Muscle layer of colon (tissue), 2 donors: ENCODE results near the gene TIE1.

Experiments
- H3K27ac ChIP-seq: one replicate; pipeline ENCODE4 v1.7.0; 2013; ENCODE audit warnings: low read depth, mild to moderate bottlenecking, low read length, moderate library complexity
- H3K27me3 ChIP-seq, 2 donors: one replicate each; pipeline ENCODE4 v1.7.0; 2013; ENCODE audit warnings: low read length in 2 of 2, mild to moderate bottlenecking in 2 of 2; ENCODE audit not compliant: insufficient read depth in 2 of 2, control insufficient read depth in 1 of 2
- H3K36me3 ChIP-seq: one replicate; pipeline ENCODE4 v1.7.0; 2013; ENCODE audit warnings: mild to moderate bottlenecking, low read length; ENCODE audit not compliant: insufficient read depth
- H3K4me1 ChIP-seq: one replicate; pipeline ENCODE4 v1.7.0; 2013; ENCODE audit warnings: mild to moderate bottlenecking, low read length; ENCODE audit not compliant: insufficient read depth
- H3K4me3 ChIP-seq, 2 donors: one replicate each; pipeline ENCODE4 v1.7.0; 2013; ENCODE audit warnings: low read length in 2 of 2, low read depth in 1 of 2, mild to moderate bottlenecking in 1 of 2, moderate library complexity in 1 of 2
- H3K9ac ChIP-seq: one replicate; pipeline ENCODE4 v1.7.0; 2013; ENCODE audit warnings: low read length
- H3K9me3 ChIP-seq: one replicate; pipeline ENCODE4 v1.7.0; 2013; ENCODE audit warnings: mild to moderate bottlenecking, low read length
- donor health status: abdominal sarcoma.
- donor health status: Adenocarcinoma of cecum.

TIE1 gene

DNA sequence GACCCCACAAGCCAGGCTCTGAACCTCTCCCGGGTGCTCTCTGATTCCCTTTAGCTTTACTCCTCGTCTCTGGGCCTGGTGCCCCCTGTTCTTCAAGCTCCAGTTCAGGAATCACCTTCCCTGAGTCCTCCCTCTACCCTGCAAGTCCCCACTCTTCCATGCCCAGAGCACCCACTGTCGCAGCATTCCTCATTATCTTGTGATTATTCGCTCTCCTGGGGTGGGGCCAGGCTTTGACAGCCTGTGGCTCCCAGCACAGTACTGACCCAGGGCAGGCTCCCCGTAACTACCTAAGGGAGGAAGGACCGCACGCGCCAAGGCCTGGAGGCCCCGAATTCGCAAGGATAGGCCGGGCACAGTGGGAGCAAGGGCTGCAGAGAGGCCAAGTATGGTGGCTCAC, 14.7 kb upstream of the TIE1 start:
- no peaks in the 10 kb centered on the region for H3K9me3 ChIP-seq
- H3K9ac ChIP-seq = no peak overlapping the region
- H3K4me3 ChIP-seq = no peak overlapping the region
- H3K27ac ChIP-seq = no peak overlapping the region
- H3K27me3 ChIP-seq = no peaks in the 10 kb centered on the region
- no peaks in the 10 kb centered on the region for H3K36me3 ChIP-seq
- no peaks in the 10 kb centered on the region for H3K4me1 ChIP-seq

DNA sequence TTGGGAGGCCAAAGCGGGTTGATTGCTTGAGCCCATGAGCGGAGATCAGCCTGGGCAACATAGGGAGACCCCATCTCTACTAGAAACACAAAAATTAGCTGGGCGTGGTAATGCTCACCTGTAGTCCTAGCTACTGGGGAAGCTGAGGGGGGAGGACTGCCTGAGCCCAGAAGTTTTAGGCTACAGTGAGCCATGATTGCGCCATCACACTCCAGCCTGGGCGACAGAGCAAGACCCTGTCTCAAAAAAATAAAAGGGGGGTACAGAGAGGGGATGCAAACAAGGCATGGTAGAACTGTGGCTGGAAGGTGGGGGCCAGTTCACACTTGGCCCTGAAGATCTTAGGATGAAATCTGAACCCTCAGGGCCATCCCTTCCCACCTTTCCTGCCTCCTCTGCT, 14.2 kb upstream of the TIE1 start:
- H3K4me1 ChIP-seq = no peaks in the 10 kb centered on the region
- no peak overlapping the region for H3K9ac ChIP-seq
- H3K4me3 ChIP-seq = no peak overlapping the region
- no peaks in the 10 kb centered on the region for H3K27me3 ChIP-seq
- no peaks in the 10 kb centered on the region for H3K9me3 ChIP-seq
- H3K36me3 ChIP-seq = no peaks in the 10 kb centered on the region
- no peak overlapping the region for H3K27ac ChIP-seq

GRCh38 chr1:43288058-43288784, 12.6 kb upstream of the TIE1 start:
- Histone ChIP-seq H3K27ac (no peak overlapping the region), H3K9ac (no peak overlapping the region)

DNA sequence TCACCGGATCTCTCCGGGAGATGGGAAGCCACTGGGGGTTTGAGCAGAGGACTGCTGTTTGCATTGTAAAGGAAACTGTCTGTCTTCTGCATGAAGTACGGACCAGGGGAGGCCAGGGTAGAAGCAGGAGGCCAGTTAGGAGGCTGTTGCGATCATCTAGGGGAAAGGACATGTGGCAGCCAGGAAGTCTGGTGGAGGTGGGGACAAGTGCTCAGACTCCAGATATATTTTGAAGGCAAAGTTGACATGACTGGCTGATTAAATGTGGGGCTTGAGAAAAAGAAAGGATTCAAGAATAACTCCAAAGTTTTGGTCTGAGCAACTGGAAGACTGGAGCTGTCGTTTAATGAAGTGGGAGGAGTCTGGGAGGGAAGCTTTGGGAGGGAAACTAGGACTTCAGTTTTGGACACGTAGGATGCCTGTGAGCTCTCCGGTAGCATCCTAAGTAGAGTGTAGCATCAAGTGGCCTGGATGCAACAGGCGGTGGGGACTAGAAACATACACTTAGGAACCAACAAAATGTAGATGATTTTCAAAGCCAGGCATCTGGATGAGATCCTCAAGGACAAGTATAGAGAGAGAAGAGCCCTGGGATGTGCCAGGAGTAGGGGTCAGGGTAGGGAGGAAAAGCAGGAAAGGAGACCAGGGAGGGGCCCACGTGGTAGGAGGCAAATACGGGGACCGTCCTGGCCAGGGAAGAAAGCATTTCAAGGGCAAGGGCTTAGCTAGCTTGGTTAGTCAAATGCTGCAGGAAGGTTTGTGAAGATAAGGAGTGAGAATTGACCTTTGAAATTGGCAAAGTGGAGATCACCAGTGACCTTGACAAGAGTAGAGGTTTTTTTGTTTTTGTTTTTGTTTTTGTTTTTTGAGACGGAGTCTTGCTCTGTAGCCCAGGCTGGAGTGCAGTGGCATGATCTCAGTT, 11.7 kb upstream of the TIE1 start:
- Histone ChIP-seq H3K4me1 (no peaks in the 10 kb centered on the region), H3K27me3 (no peaks in the 10 kb centered on the region), H3K9ac (no peak overlapping the region), H3K36me3 (no peaks in the 10 kb centered on the region), H3K4me3 (no peak overlapping the region), H3K27ac (no peak overlapping the region), H3K9me3 (no peaks in the 10 kb centered on the region)

More at GRCh38 chr1:43288058-43288784, 12.6 kb upstream of the TIE1 start:
- no peaks in the 10 kb centered on the region for H3K36me3 ChIP-seq
- no peaks in the 10 kb centered on the region for H3K4me1 ChIP-seq
- H3K27me3 ChIP-seq = no peaks in the 10 kb centered on the region
- H3K4me3 ChIP-seq = no peak overlapping the region
- H3K9me3 ChIP-seq = no peaks in the 10 kb centered on the region

DNA sequence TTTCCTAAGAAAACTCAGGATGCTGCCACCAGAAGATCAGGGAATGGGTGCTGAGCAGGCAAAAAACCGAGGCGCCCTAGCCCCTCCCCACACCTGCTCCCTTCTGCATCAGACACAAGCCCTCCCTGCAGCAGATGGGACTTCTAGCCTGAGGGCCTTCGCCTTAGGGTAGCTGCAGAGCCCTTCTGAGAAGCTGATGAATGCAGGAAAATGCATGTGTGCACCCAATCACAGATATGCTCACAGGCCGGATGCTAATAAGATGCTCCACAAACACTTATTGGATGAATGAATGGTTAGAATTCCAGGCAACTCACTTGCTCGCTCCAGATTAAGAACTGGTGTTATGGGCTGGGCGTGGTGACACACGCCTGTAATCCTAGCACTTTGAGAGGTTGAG, 8.6 kb upstream of the TIE1 start:
- Histone ChIP-seq H3K9ac (no peak overlapping the region), H3K27me3 (no peaks in the 10 kb centered on the region), H3K27ac (no peak overlapping the region), H3K4me3 (no peak overlapping the region), H3K4me1 (no peaks in the 10 kb centered on the region), H3K9me3 (no peaks in the 10 kb centered on the region), H3K36me3 (no peaks in the 10 kb centered on the region)

DNA sequence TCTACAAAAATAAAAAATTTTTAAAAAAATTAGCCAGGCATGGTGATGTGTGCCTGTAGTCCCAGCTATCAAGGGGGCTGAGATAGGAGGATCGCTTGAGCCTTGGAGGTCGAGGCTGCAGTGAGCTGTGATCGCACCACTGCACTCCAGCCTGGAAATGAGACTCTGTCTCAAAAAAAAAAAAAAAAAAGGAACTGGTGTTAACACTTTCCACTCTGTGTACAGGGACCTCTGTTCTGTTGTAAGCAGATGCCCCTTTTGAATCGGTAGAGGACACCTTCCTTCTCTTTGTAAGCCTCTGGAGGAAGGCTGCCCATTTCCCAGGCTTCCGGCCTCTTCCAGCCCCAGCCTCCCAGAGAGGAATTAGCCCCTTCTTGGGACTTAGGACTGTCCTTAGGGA, 8.1 kb upstream of the TIE1 start:
- no peak overlapping the region for H3K9ac ChIP-seq
- H3K4me1 ChIP-seq = no peaks in the 10 kb centered on the region
- H3K27me3 ChIP-seq = no peaks in the 10 kb centered on the region
- no peak overlapping the region for H3K4me3 ChIP-seq
- H3K36me3 ChIP-seq = no peaks in the 10 kb centered on the region
- H3K9me3 ChIP-seq = no peaks in the 10 kb centered on the region
- no peak overlapping the region for H3K27ac ChIP-seq

GRCh38 chr1:43293176-43293575, 7.6 kb upstream of the TIE1 start:
- no peaks in the 10 kb centered on the region for H3K27me3 ChIP-seq
- no peak overlapping the region for H3K27ac ChIP-seq
- H3K9ac ChIP-seq = no peak overlapping the region
- H3K36me3 ChIP-seq = no peaks in the 10 kb centered on the region
- H3K4me1 ChIP-seq = no peaks in the 10 kb centered on the region
- no peaks in the 10 kb centered on the region for H3K9me3 ChIP-seq
- no peak overlapping the region for H3K4me3 ChIP-seq

DNA sequence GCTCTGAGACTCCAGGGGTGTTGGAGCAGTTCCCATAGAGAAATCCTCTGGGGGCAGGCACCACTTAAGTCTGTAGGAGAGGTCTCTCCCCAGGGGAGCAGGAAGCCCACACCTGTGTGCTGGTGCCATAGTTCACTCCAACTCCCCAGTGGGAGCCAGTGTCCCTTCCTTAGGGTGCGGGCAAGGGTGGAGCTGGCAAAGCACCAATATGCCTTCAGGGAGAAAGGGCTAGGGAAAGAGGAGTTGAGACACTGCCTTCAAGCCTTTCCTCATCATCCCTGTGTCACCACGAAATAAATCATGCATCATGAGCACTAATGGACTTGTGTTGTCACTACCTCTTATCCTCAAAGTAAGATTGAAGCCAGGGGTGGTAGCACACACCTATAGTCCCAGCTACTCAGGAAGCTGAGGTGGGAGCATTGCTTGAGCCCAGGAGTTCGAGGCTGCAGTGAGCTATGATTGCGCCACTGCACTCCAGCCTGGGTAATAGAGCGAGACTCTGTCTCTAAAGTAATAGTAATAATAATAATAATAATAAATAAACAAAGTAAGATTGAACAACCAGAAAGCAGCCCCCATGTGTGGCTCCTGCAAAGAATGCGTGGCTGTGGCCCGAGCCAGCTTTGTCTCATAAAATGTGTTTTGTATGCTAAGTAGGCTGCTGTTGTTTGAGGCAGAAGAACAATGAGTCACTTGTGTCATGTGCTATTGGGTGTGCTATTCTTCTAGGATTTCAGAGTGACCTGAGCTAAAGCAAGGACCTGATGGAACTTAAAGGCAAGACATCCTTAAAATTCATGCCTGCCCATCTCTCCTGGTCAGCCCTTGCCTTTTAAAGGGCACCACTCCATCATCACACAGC, 6.7 kb upstream of the TIE1 start:
- no peaks in the 10 kb centered on the region for H3K9me3 ChIP-seq
- no peaks in the 10 kb centered on the region for H3K27me3 ChIP-seq
- H3K36me3 ChIP-seq = no peaks in the 10 kb centered on the region
- H3K27ac ChIP-seq = no peak overlapping the region
- H3K4me1 ChIP-seq = no peaks in the 10 kb centered on the region
- no peak overlapping the region for H3K9ac ChIP-seq
- H3K4me3 ChIP-seq = no peak overlapping the region

DNA sequence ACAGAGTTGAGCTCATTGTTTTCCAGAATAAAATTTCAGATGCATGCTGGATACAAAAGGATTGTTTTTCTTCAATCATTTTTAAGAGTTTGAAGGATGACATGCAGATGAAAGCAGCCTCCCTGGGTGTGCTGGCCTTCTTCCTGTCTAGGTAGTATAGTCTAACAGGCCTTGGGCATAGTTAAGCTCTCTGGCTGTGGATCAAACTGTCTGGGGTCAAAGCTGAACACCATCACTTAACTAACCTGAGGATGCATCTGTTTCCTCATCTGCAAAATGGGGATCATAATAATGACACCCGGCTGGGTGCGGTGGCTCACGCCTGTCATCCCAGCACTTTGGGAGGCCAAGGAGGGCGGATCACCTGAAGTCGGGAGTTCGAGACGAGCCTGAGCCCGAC, 6.0 kb upstream of the TIE1 start:
- no peaks in the 10 kb centered on the region for H3K36me3 ChIP-seq
- H3K9me3 ChIP-seq = no peaks in the 10 kb centered on the region
- no peaks in the 10 kb centered on the region for H3K27me3 ChIP-seq
- no peak overlapping the region for H3K4me3 ChIP-seq
- H3K27ac ChIP-seq = no peak overlapping the region
- H3K4me1 ChIP-seq = no peaks in the 10 kb centered on the region
- H3K9ac ChIP-seq = no peak overlapping the region

- H3K9ac ChIP-seq = no peak overlapping the region
- no peak overlapping the region for H3K4me3 ChIP-seq
- H3K9me3 ChIP-seq = no peaks in the 10 kb centered on the region
- H3K4me1 ChIP-seq = no peaks in the 10 kb centered on the region
- H3K27me3 ChIP-seq = no peaks in the 10 kb centered on the region
- H3K36me3 ChIP-seq = no peaks in the 10 kb centered on the region
- H3K27ac ChIP-seq = no peak overlapping the region
Measured at GRCh38 chr1:43296207-43296606, 4.6 kb upstream of the TIE1 start.

GRCh38 chr1:43298055-43298454, 2.7 kb upstream of the TIE1 start:
- H3K27ac ChIP-seq = no peak overlapping the region
- H3K9ac ChIP-seq = no peak overlapping the region
- H3K9me3 ChIP-seq = no peaks in the 10 kb centered on the region
- H3K4me3 ChIP-seq = no peak overlapping the region
- no peaks in the 10 kb centered on the region for H3K4me1 ChIP-seq
- H3K36me3 ChIP-seq = no peaks in the 10 kb centered on the region
- H3K27me3 ChIP-seq = no peaks in the 10 kb centered on the region
